H9 (cell line): Measurements from ENCODE around the gene CDH24. TPM values are rescaled to one million over a fixed set of nuclear protein-coding genes. Genes with fewer than 3 reads are reported as not detected.

ENCODE experiments used
- DNase-seq: peaks from one replicate; pipeline ENCODE4 v3.0.0-alpha.2; 2017
- H2AFZ ChIP-seq: one replicate; pipeline ENCODE4 v1.6.1; 2013; ENCODE audit warnings: mild to moderate bottlenecking, low read length, control low read depth, moderate library complexity
- H2AK5ac ChIP-seq: 2 replicates; pipeline ENCODE4 v1.6.1; 2013; ENCODE audit warnings: low read length, control low read depth, mixed read lengths; ENCODE audit not compliant: insufficient read length
- H2BK120ac ChIP-seq: one replicate; pipeline ENCODE4 v1.6.1; 2013; ENCODE audit warnings: low read depth, mild to moderate bottlenecking, low read length, control low read depth, inconsistent platforms; ENCODE audit not compliant: poor library complexity, severe bottlenecking
- H2BK12ac ChIP-seq: 2 replicates; pipeline ENCODE4 v1.6.1; 2013; ENCODE audit warnings: low read length, control low read depth, mixed read lengths, low read depth; ENCODE audit not compliant: insufficient read length
- H2BK15ac ChIP-seq: 2 replicates; pipeline ENCODE4 v1.6.1; 2013; ENCODE audit warnings: low read depth, low read length, control low read depth
- H2BK20ac ChIP-seq: one replicate; pipeline ENCODE4 v1.6.1; 2013; ENCODE audit warnings: low read depth, mild to moderate bottlenecking, low read length, control low read depth, inconsistent platforms; ENCODE audit not compliant: poor library complexity, severe bottlenecking
- H2BK5ac ChIP-seq: 2 replicates; pipeline ENCODE4 v1.6.1; 2013; ENCODE audit warnings: low read length, control low read depth, mixed read lengths; ENCODE audit not compliant: insufficient read length
- H3K14ac ChIP-seq: 2 replicates; pipeline ENCODE4 v1.6.1; 2013; ENCODE audit warnings: low read length, control low read depth; ENCODE audit not compliant: insufficient read depth
- H3K18ac ChIP-seq: 2 replicates; pipeline ENCODE4 v1.6.1; 2013; ENCODE audit warnings: low read depth, mild to moderate bottlenecking, mixed read lengths, low read length, control low read depth; ENCODE audit not compliant: insufficient read length
- H3K23ac ChIP-seq: 2 replicates; pipeline ENCODE4 v1.6.1; 2013; ENCODE audit warnings: low read length, control low read depth, mixed read lengths, low read depth; ENCODE audit not compliant: insufficient read length
- H3K23me2 ChIP-seq: 2 replicates; pipeline ENCODE4 v1.6.1; 2013; ENCODE audit warnings: low read depth, mild to moderate bottlenecking, mixed read lengths, low read length, control low read depth; ENCODE audit not compliant: insufficient read length, poor library complexity, severe bottlenecking
- H3K27ac ChIP-seq: 2 replicates; pipeline ENCODE4 v1.5.1; 2013; ENCODE audit warnings: low read length, control low read depth, mixed read lengths, low read depth; ENCODE audit not compliant: insufficient read length
- H3K27me3 ChIP-seq: 2 replicates; pipeline ENCODE4 v1.6.1; 2013; ENCODE audit warnings: low read length, control low read depth, inconsistent platforms; ENCODE audit not compliant: insufficient read depth
- H3K4ac ChIP-seq: 2 replicates; pipeline ENCODE4 v1.6.1; 2013; ENCODE audit warnings: low read depth, mild to moderate bottlenecking, control low read depth, inconsistent platforms, low read length, moderate library complexity
- H3K4me1 ChIP-seq: 2 replicates; pipeline ENCODE4 v1.6.1; 2013; ENCODE audit warnings: low read length, control low read depth, inconsistent platforms; ENCODE audit not compliant: insufficient read depth
- H3K4me2 ChIP-seq: 2 replicates; pipeline ENCODE4 v1.6.1; 2013; ENCODE audit warnings: low read length, control low read depth, mixed read lengths; ENCODE audit not compliant: insufficient read length, insufficient read depth
- H3K56ac ChIP-seq: 2 replicates; pipeline ENCODE4 v1.6.1; 2013; ENCODE audit warnings: low read depth, mild to moderate bottlenecking, mixed read lengths, low read length, control low read depth; ENCODE audit not compliant: insufficient read length
- H3K79me1 ChIP-seq: 2 replicates; pipeline ENCODE4 v1.6.1; 2013; ENCODE audit warnings: low read depth, mild to moderate bottlenecking, moderate library complexity, low read length, control low read depth, inconsistent platforms; ENCODE audit not compliant: insufficient read depth, poor library complexity, severe bottlenecking
- H3K79me2 ChIP-seq: 2 replicates; pipeline ENCODE4 v1.6.1; 2013; ENCODE audit warnings: low read length, control low read depth, inconsistent platforms; ENCODE audit not compliant: insufficient read depth
- H3K9ac ChIP-seq: 2 replicates; pipeline ENCODE4 v1.6.1; 2013; ENCODE audit warnings: low read length, control low read depth, mixed read lengths; ENCODE audit not compliant: insufficient read length; ENCODE audit errors: extremely low read depth
- H3K9me3 ChIP-seq: one replicate; pipeline ENCODE4 v1.6.1; 2013; ENCODE audit warnings: low read depth, low read length, inconsistent platforms; ENCODE audit not compliant: control insufficient read depth
- H3T11ph ChIP-seq: one replicate; pipeline ENCODE4 v1.6.1; 2013; ENCODE audit warnings: mild to moderate bottlenecking, low read length, control low read depth, inconsistent platforms
- H4K20me1 ChIP-seq: one replicate; pipeline ENCODE4 v1.6.1; 2013; ENCODE audit not compliant: control insufficient read depth, insufficient read length, insufficient read depth
- H4K5ac ChIP-seq: 2 replicates; pipeline ENCODE4 v1.6.1; 2013; ENCODE audit warnings: low read depth, mild to moderate bottlenecking, mixed read lengths, low read length, control low read depth; ENCODE audit not compliant: insufficient read length
- H4K8ac ChIP-seq: replicated peaks from 2 replicates; pipeline ENCODE4 v1.6.1; 2013; ENCODE audit warnings: low read length, control low read depth, mixed read lengths, low read depth; ENCODE audit not compliant: insufficient read length
- H4K91ac ChIP-seq: 2 replicates; pipeline ENCODE4 v1.6.1; 2013; ENCODE audit warnings: low read depth, mild to moderate bottlenecking, moderate library complexity, mixed read lengths, low read length, control low read depth; ENCODE audit not compliant: insufficient read length
- H3K27ac Mint-ChIP-seq, 3 experiments: 2 replicates in 2 of 3; 3 replicates in 1 of 3; pipeline ENCODE4 v1.8.0; 2020 to 2021; ENCODE audit warnings: mixed read lengths in 3 of 3, mild to moderate bottlenecking in 1 of 3, moderate library complexity in 1 of 3
- H3K27me3 Mint-ChIP-seq: 2 replicates; pipeline ENCODE4 v1.8.0; 2021; ENCODE audit warnings: low read depth, mild to moderate bottlenecking, moderate library complexity, mixed read lengths
- H3K36me3 Mint-ChIP-seq, 3 experiments: 2 replicates in 2 of 3; 3 replicates in 1 of 3; pipeline ENCODE4 v1.8.0; 2020 to 2021; ENCODE audit warnings: low read depth in 3 of 3, mixed read lengths in 3 of 3; ENCODE audit not compliant: insufficient read depth in 1 of 3
- H3K4me1 Mint-ChIP-seq, 2 experiments: 2 replicates each; pipeline ENCODE4 v1.8.0; 2020; ENCODE audit warnings: mixed read lengths in 2 of 2
- H3K4me3 Mint-ChIP-seq, 2 experiments: 2 replicates in 1 of 2; 3 replicates in 1 of 2; pipeline ENCODE4 v1.8.0; 2020 to 2021; ENCODE audit warnings: mild to moderate bottlenecking in 2 of 2, mixed read lengths in 2 of 2, moderate library complexity in 1 of 2
- H3K9me3 Mint-ChIP-seq, 2 experiments: 2 replicates in 1 of 2; 3 replicates in 1 of 2; pipeline ENCODE4 v1.8.0; 2020; ENCODE audit warnings: mild to moderate bottlenecking in 2 of 2, mixed read lengths in 2 of 2, moderate library complexity in 1 of 2
- CTCF ChIP-seq: fragments of 200-600 bp; sonication (generic); conservative IDR thresholded peaks from 3 replicates; pipeline ENCODE4 v1.8.0; 2021; ENCODE audit warnings: antibody characterized with exemption, mild to moderate bottlenecking
- WGBS: extraction: QIAGEN DNeasy Blood & Tissue Kit; methylation state at CpG from one replicate; pipeline ENCODE4 v1.1.7; 2013; ENCODE audit warnings: missing lambda C conversion rate, low lambda C conversion rate, mixed read lengths; ENCODE audit not compliant: insufficient read length; ENCODE audit errors: extremely low coverage; 5-methylcytosine and 5-hydroxymethylcytosine counted together
- total RNA-seq: library from RNA; stranded (reverse); gene quantifications from 2 replicates; pipeline ENCODE4 v1.2.1, GENCODE V29; 2021

CDH24 gene
- total RNA-seq, 1 experiment from 2014 or later = 16.7 TPM

DNA sequence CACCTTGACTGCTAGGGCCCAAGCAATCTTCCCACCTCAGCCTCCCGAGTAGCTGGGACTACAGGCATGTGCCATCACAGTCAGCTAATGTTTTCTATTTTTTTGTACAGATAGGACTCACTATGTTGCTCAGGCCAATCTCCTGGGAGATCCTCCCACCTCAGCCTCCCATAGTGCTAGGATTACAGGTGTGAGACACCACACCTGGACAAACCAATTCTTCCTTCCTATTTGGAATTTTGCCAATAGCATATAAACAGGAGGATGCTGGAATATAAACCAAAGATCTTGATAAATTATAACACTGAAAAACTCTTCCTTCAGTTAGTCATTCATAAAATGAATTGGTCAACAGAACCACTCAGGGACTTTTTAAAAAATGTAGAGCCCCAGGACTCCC is 29.2 kb upstream of the CDH24 start:
- H2BK12ac ChIP-seq = no peak overlapping the region
- peaks cover 42 to 90% (median 84%) of the 10 kb centered on the region in 3 experiments; a peak in 6 of 7 replicates for H3K36me3 Mint-ChIP-seq

More for the DNA sequence above, 29.2 kb upstream of the CDH24 start:
- no peak overlapping the region for H3K4ac ChIP-seq
- no peak overlapping the region for H2BK5ac ChIP-seq
- H4K8ac ChIP-seq = no peak overlapping the region
- no peaks in the 10 kb centered on the region for H3K4me1 ChIP-seq
- no peaks in the 10 kb centered on the region for H3K79me1 ChIP-seq
- H3K14ac ChIP-seq = no peak overlapping the region
- no peak overlapping the region for H2AK5ac ChIP-seq
- H3K27me3 Mint-ChIP-seq = no peaks in the 10 kb centered on the region
- no peak overlapping the region for H2AFZ ChIP-seq
- H2BK15ac ChIP-seq = no peak overlapping the region
- H3K4me2 ChIP-seq = no peak overlapping the region
- no peaks in the 10 kb centered on the region for H3K27me3 ChIP-seq
- no peak for TF ChIP-seq CTCF
- no peaks in the 10 kb centered on the region for H3K9me3 Mint-ChIP-seq
- no peak overlapping the region for H3K9ac ChIP-seq
- no peak overlapping the region for H3K56ac ChIP-seq
- no peak overlapping the region for H3K27ac Mint-ChIP-seq
- H3K23me2 ChIP-seq = no peaks in the 10 kb centered on the region
- WGBS = no CpG with 5 or more reads among the region's 1 CpG
- no peaks in the 10 kb centered on the region for H3K79me2 ChIP-seq
- no peak overlapping the region for H4K91ac ChIP-seq
- no peak overlapping the region for H2BK20ac ChIP-seq
- no peak overlapping the region for H2BK120ac ChIP-seq
- H3K4me1 Mint-ChIP-seq = no peaks in the 10 kb centered on the region
- DNase-seq = no peak
- H3T11ph ChIP-seq = no peak overlapping the region
- no peaks in the 10 kb centered on the region for H3K9me3 ChIP-seq
- no peaks in the 10 kb centered on the region for H4K20me1 ChIP-seq
- H3K23ac ChIP-seq = no peak overlapping the region
- no peak overlapping the region for H3K18ac ChIP-seq
- no peak overlapping the region for H3K27ac ChIP-seq
- H3K4me3 Mint-ChIP-seq = no peak overlapping the region
- no peak overlapping the region for H4K5ac ChIP-seq
